ENCODE measurements around the gene FBXO11. TPM values are rescaled to one million over a fixed set of nuclear protein-coding genes. Genes with fewer than 3 reads are reported as not detected.

Gene FBXO11
- total RNA-seq, 1 donor from 2014 or later: 71.3 TPM

- TF ChIP-seq EZH2 (IDR thresholded peaks at IDR 0.05): no peak
- TF ChIP-seq EZH2phosphoT487 (IDR thresholded peaks at IDR 0.05): no peak
- no peak for TF ChIP-seq CTCF (IDR thresholded peaks at IDR 0.05)
- no peak overlapping the region for H3K9ac ChIP-seq
- H3F3A ChIP-seq (ENCODE audit: low read depth): no peaks in the 10 kb centered on the region
- no peaks in the 10 kb centered on the region for H3K27me3 Mint-ChIP-seq (ENCODE audit: insufficient read depth, low read depth)
- no peaks in the 10 kb centered on the region for H3K36me3 Mint-ChIP-seq
- H3K9me3 ChIP-seq (ENCODE audit: low read depth): no peaks in the 10 kb centered on the region
- no peaks in the 10 kb centered on the region for H3K4me1 Mint-ChIP-seq
- no peaks in the 10 kb centered on the region for H3K36me3 ChIP-seq
- no peaks in the 10 kb centered on the region for H3K79me2 ChIP-seq (ENCODE audit: low read depth)
- no peak overlapping the region for H3K27ac Mint-ChIP-seq
- DNase-seq (ENCODE audit: low spot score): no peak
- no peak overlapping the region for H3K4me2 ChIP-seq
- H3K27ac ChIP-seq: no peak overlapping the region
- H2AFZ ChIP-seq (replicated peaks): no peak overlapping the region
- no peak overlapping the region for H3K4me3 Mint-ChIP-seq
- H3K27me3 ChIP-seq: no peaks in the 10 kb centered on the region
- no peak overlapping the region for H3K4me3 ChIP-seq
- no peaks in the 10 kb centered on the region for H3K9me3 Mint-ChIP-seq
- H3K4me1 ChIP-seq: no peaks in the 10 kb centered on the region
- no peaks in the 10 kb centered on the region for H4K20me1 ChIP-seq (ENCODE audit: low read depth)
Measured at GRCh38 chr2:47935071-47935470, 28.8 kb upstream of the FBXO11 start.

GRCh38 chr2:47918043-47918442, 11.7 kb upstream of the FBXO11 start:
- Histone ChIP-seq H3K79me2 (ENCODE audit: low read depth) (no peaks in the 10 kb centered on the region), H3K27me3 (no peaks in the 10 kb centered on the region), H4K20me1 (ENCODE audit: low read depth) (no peaks in the 10 kb centered on the region), H3F3A (ENCODE audit: low read depth) (no peaks in the 10 kb centered on the region), H2AFZ (replicated peaks) (no peak overlapping the region), H3K4me3 (no peak overlapping the region), H3K4me2 (no peak overlapping the region), H3K9ac (no peak overlapping the region), H3K9me3 (ENCODE audit: low read depth) (no peaks in the 10 kb centered on the region), H3K27ac (no peak overlapping the region), H3K36me3 (no peaks in the 10 kb centered on the region), H3K4me1 (peaks cover 20% of the 10 kb centered on the region)
- Mint-ChIP-seq H3K27ac (no peak overlapping the region), H3K4me1 (peaks cover 11% of the 10 kb centered on the region), H3K27me3 (ENCODE audit: insufficient read depth, low read depth) (peaks cover 4% of the 10 kb centered on the region), H3K36me3 (peaks cover 1% of the 10 kb centered on the region), H3K4me3 (no peak overlapping the region), H3K9me3 (no peaks in the 10 kb centered on the region)
- no peak for DNase-seq (ENCODE audit: low spot score)
- TF ChIP-seq EZH2 (IDR thresholded peaks at IDR 0.05) (no peak), EZH2phosphoT487 (IDR thresholded peaks at IDR 0.05) (no peak), CTCF (IDR thresholded peaks at IDR 0.05) (no peak)

- Histone ChIP-seq H2AFZ (replicated peaks) (no peak overlapping the region), H3K79me2 (ENCODE audit: low read depth) (no peaks in the 10 kb centered on the region), H4K20me1 (ENCODE audit: low read depth) (no peaks in the 10 kb centered on the region), H3K36me3 (no peaks in the 10 kb centered on the region), H3K4me2 (no peak overlapping the region), H3K4me1 (peaks cover 20% of the 10 kb centered on the region), H3K27me3 (no peaks in the 10 kb centered on the region), H3K9ac (no peak overlapping the region), H3K27ac (no peak overlapping the region), H3K9me3 (ENCODE audit: low read depth) (no peaks in the 10 kb centered on the region), H3F3A (ENCODE audit: low read depth) (no peaks in the 10 kb centered on the region), H3K4me3 (no peak overlapping the region)
- Mint-ChIP-seq H3K27me3 (ENCODE audit: insufficient read depth, low read depth) (peaks cover 5% of the 10 kb centered on the region), H3K36me3 (peaks cover 1% of the 10 kb centered on the region), H3K9me3 (no peaks in the 10 kb centered on the region), H3K27ac (no peak overlapping the region), H3K4me1 (peaks cover 11% of the 10 kb centered on the region), H3K4me3 (no peak overlapping the region)
- TF ChIP-seq EZH2phosphoT487 (IDR thresholded peaks at IDR 0.05) (no peak), CTCF (IDR thresholded peaks at IDR 0.05) (no peak), EZH2 (IDR thresholded peaks at IDR 0.05) (no peak)
- DNase-seq (ENCODE audit: low spot score): no peak
Measured at GRCh38 chr2:47917276-47917961, 11.1 kb upstream of the FBXO11 start.
